ENCODE data around the gene PNLIP.

DNA sequence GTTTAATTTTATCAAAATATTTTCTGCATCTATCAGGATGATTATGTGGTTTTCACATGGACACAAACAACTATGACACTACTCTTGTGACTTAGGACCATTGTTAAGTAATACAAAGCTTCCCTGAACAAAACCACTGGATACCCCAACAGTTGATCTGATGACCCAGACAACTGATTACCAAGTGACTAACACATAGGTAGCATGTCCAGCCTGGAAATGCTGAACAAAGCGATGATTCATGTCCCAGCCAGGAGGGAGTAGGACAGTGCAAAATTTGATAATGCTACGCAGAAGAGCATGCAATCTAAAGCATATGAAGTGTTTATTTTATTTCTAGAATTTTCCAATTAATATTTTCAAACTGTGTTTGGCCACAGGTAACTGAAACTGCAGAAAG is 8.9 kb upstream of the PNLIP start:
- TF ChIP-seq, protein P1, sequence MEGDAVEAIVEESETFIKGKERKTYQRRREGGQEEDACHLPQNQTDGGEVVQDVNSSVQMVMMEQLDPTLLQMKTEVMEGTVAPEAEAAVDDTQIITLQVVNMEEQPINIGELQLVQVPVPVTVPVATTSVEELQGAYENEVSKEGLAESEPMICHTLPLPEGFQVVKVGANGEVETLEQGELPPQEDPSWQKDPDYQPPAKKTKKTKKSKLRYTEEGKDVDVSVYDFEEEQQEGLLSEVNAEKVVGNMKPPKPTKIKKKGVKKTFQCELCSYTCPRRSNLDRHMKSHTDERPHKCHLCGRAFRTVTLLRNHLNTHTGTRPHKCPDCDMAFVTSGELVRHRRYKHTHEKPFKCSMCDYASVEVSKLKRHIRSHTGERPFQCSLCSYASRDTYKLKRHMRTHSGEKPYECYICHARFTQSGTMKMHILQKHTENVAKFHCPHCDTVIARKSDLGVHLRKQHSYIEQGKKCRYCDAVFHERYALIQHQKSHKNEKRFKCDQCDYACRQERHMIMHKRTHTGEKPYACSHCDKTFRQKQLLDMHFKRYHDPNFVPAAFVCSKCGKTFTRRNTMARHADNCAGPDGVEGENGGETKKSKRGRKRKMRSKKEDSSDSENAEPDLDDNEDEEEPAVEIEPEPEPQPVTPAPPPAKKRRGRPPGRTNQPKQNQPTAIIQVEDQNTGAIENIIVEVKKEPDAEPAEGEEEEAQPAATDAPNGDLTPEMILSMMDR (IDR thresholded peaks at IDR 0.05; ENCODE audit: low read depth, low read length, poor library complexity, severe bottlenecking) = no peak
- TF ChIP-seq EZH2phosphoT487 (IDR thresholded peaks at IDR 0.05; ENCODE audit: borderline replicate concordance, low read length) = no peak

All from DOHH2 (cell line).